A549 (cell line): ENCODE results near the gene HPCAL1. TPM values are rescaled to one million over a fixed set of nuclear protein-coding genes. Genes with fewer than 3 reads are reported as not detected.

ENCODE experiments used
- ATAC-seq, 2 experiments: fragments of 200-7000 bp in 1 of 2; fragments of >200 bp in 1 of 2; cut with Nextera tagmentation in 1 of 2; cut with Tn5 transposase in 1 of 2; 3 replicates each; pipeline versions ENCODE4 v1.8.0 to v1.9.1; 2018 to 2020; ENCODE audit warnings: mild to moderate bottlenecking in 1 of 2, moderate library complexity in 1 of 2
- CTCF ChIA-PET: fragments of 300-600 bp; sonication (Branson Sonifier 250); formaldehyde crosslinking; extraction: SDS; loops from one replicate; lab custom pipeline; 2021; ENCODE audit warnings: antibody characterized with exemption, inconsistent platforms; lab: Yijun Ruan, JAX
- POLR2A ChIA-PET: fragments of 350-600 bp; formaldehyde crosslinking; extraction: SDS; loops from one replicate; lab custom pipeline; 2021; ENCODE audit warnings: antibody characterized with exemption, inconsistent platforms; lab: Yijun Ruan, JAX
- DNase-seq, 2 experiments: peaks; one replicate each; pipeline versions ENCODE4 v3.0.0 to v3.0.0-alpha.2; 2011 to 2016; ENCODE audit warnings: low read depth in 1 of 2, low spot score in 1 of 2
- FAIRE-seq: peaks from 2 replicates; lab custom pipeline; 2011; peaks lifted over from hg19 to GRCh38; lab: Jason Lieb, UNC
- H3K27ac ChIP-seq, 2 experiments: fragments of >200 bp; sonication (Bioruptor Twin); formaldehyde crosslinking; 3 replicates each; pipeline ENCODE4 v1.5.1; 2016 to 2017
- H3K4me1 ChIP-seq: fragments of >200 bp; sonication (Bioruptor Twin); formaldehyde crosslinking; 3 replicates; pipeline ENCODE4 v1.6.1; 2016
- H3K4me2 ChIP-seq: fragments of >200 bp; sonication (Bioruptor Twin); formaldehyde crosslinking; 3 replicates; pipeline ENCODE4 v1.6.1; 2016
- H3K4me3 ChIP-seq: fragments of >200 bp; sonication (Bioruptor Twin); formaldehyde crosslinking; 3 replicates; pipeline ENCODE4 v1.5.1; 2016
- H3K9me3 ChIP-seq: fragments of >200 bp; sonication (Bioruptor Twin); formaldehyde crosslinking; 3 replicates; pipeline ENCODE4 v1.6.1; 2016
- ATOH8 ChIP-seq: fragments of 250-450 bp; sonication (Bioruptor Pico); IDR thresholded peaks from 2 replicates; pipeline ENCODE4 v1.5.0; 2020; ENCODE audit warnings: low read depth, mild to moderate bottlenecking, moderate library complexity
- BHLHE40 ChIP-seq: IDR thresholded peaks from 2 replicates; pipeline ENCODE4 v1.6.1; 2012; ENCODE audit warnings: low read depth, low read length, inconsistent platforms
- CBX2 ChIP-seq: fragments of 200-600 bp; sonication (generic); IDR thresholded peaks from 2 replicates; pipeline ENCODE4 v1.6.1; 2016; ENCODE audit warnings: low read depth, mild to moderate bottlenecking, borderline replicate concordance
- CEBPB ChIP-seq, 2 experiments: fragments of >200 bp in 1 of 2; sonication (Bioruptor Twin) in 1 of 2; formaldehyde crosslinking in 1 of 2; IDR thresholded peaks; 2 replicates each; pipeline ENCODE4 v1.6.1; 2012 to 2016
- CHD4 ChIP-seq: fragments of 200-600 bp; sonication (generic); IDR thresholded peaks from 2 replicates; pipeline ENCODE4 v1.6.1; 2016; ENCODE audit warnings: antibody characterized with exemption, mild to moderate bottlenecking, borderline replicate concordance
- EHF ChIP-seq: fragments of 250-450 bp; sonication (Bioruptor Pico); IDR thresholded peaks from 2 replicates; pipeline ENCODE4 v1.5.0; 2020; ENCODE audit warnings: mild to moderate bottlenecking
- FOSB ChIP-seq: fragments of 250-450 bp; sonication (Bioruptor Pico); IDR thresholded peaks from 2 replicates; pipeline ENCODE4 v1.5.0; 2020; ENCODE audit warnings: mild to moderate bottlenecking, moderate library complexity
- HDAC2 ChIP-seq: fragments of 200-600 bp; sonication (generic); IDR thresholded peaks from 2 replicates; pipeline ENCODE4 v1.6.1; 2016
- HOXA7 ChIP-seq: fragments of 250-450 bp; sonication (Bioruptor Pico); IDR thresholded peaks from 2 replicates; pipeline ENCODE4 v1.5.0; 2020; ENCODE audit warnings: mild to moderate bottlenecking, moderate library complexity
- KDM1A ChIP-seq: fragments of 200-600 bp; sonication (generic); IDR thresholded peaks from 2 replicates; pipeline ENCODE4 v1.6.1; 2016; ENCODE audit warnings: low read depth, mild to moderate bottlenecking
- NPAS2 ChIP-seq: fragments of 250-450 bp; sonication (Bioruptor Pico); IDR thresholded peaks from 2 replicates; pipeline ENCODE4 v1.8.0; 2022; ENCODE audit warnings: mild to moderate bottlenecking, moderate library complexity, borderline replicate concordance
- NR3C1 ChIP-seq: fragments of >200 bp; sonication (Bioruptor Twin); formaldehyde crosslinking; IDR thresholded peaks from 3 replicates; pipeline ENCODE4 v1.6.1; 2017
- PBX3 ChIP-seq: IDR thresholded peaks from 2 replicates; pipeline ENCODE4 v1.6.1; 2012
- POLR2AphosphoS2 ChIP-seq: conservative IDR thresholded peaks from 2 replicates; pipeline ENCODE4 v1.6.1; 2012; ENCODE audit warnings: low read length, improper control_type of control experiment, inconsistent platforms
- REST ChIP-seq: fragments of 200-600 bp; sonication (generic); IDR thresholded peaks from 2 replicates; pipeline ENCODE4 v1.6.1; 2016; ENCODE audit warnings: antibody characterized with exemption, mild to moderate bottlenecking, moderate library complexity
- RFX5 ChIP-seq: fragments of 450-650 bp; IDR thresholded peaks from 2 replicates; pipeline ENCODE4 v1.7.1; 2014; ENCODE audit warnings: antibody characterized with exemption, mild to moderate bottlenecking, moderate library complexity
- RNF2 ChIP-seq: fragments of 200-600 bp; sonication (generic); IDR thresholded peaks from 2 replicates; pipeline ENCODE4 v1.6.1; 2016; ENCODE audit warnings: low read depth, mild to moderate bottlenecking, antibody characterized with exemption, moderate library complexity, borderline replicate concordance
- TFCP2L1 ChIP-seq: fragments of 250-450 bp; sonication (Bioruptor Pico); IDR thresholded peaks from 2 replicates; pipeline ENCODE4 v1.5.0; 2021; ENCODE audit warnings: mild to moderate bottlenecking
- ZC3H11A ChIP-seq: fragments of 450-650 bp; IDR thresholded peaks from 2 replicates; pipeline ENCODE4 v1.6.1; 2014; ENCODE audit warnings: antibody characterized with exemption, mild to moderate bottlenecking
- ZFP36 ChIP-seq: fragments of 450-650 bp; IDR thresholded peaks from 2 replicates; pipeline ENCODE4 v1.6.1; 2014; ENCODE audit warnings: borderline replicate concordance; ENCODE audit not compliant: partially characterized antibody
- ZSCAN20 ChIP-seq: fragments of 250-450 bp; sonication (Bioruptor Pico); IDR thresholded peaks from 2 replicates; pipeline ENCODE4 v1.8.0; 2022; ENCODE audit warnings: mild to moderate bottlenecking, moderate library complexity
- WGBS: methylation state at CpG from one replicate; pipeline ENCODE4 v1.1.6; 2017; ENCODE audit errors: missing lambda C conversion rate; 5-methylcytosine and 5-hydroxymethylcytosine counted together
- polyA plus RNA-seq, 4 experiments: library from polyadenylated mRNA; depleted of rRNA in 3 of 4; stranded (reverse); fragments of >200 nt; fragmentation: RNase III in 1 of 4; extraction: RNeasy Plus Mini Kit Qiagen cat#74134 plus additional on column Dnase treatment in 1 of 4; gene quantifications; 2 replicates in 3 of 4; 3 replicates in 1 of 4; pipeline ENCODE4 v1.2.3, GENCODE V29; 2011 to 2017
- TF ChIP-seq, protein P1 (sequence below): fragments of >200 bp; sonication (Bioruptor Twin); formaldehyde crosslinking; IDR thresholded peaks from 3 replicates; pipeline ENCODE4 v1.5.1; 2016
- TF ChIP-seq, protein P2 (sequence below): IDR thresholded peaks from 2 replicates; pipeline ENCODE4 v1.6.1; 2012; ENCODE audit warnings: low read depth, borderline replicate concordance
- TF ChIP-seq, protein P3 (sequence below): fragments of 450-650 bp; IDR thresholded peaks from 2 replicates; pipeline ENCODE4 v1.6.1; 2014; ENCODE audit warnings: antibody characterized with exemption

Gene HPCAL1
- polyA plus RNA-seq, 2 of the 4 experiments (the other 2 are of a cell fraction) = 44.4 to 66.4 TPM

GRCh38 chr2:10419553-10420257 is 117.0 kb downstream of the HPCAL1 start:
- no peak for TF ChIP-seq RFX5
- no peak for TF ChIP-seq REST
- TF ChIP-seq CBX2 = no peak
- no peak for TF ChIP-seq NPAS2
- TF ChIP-seq, protein P1, sequence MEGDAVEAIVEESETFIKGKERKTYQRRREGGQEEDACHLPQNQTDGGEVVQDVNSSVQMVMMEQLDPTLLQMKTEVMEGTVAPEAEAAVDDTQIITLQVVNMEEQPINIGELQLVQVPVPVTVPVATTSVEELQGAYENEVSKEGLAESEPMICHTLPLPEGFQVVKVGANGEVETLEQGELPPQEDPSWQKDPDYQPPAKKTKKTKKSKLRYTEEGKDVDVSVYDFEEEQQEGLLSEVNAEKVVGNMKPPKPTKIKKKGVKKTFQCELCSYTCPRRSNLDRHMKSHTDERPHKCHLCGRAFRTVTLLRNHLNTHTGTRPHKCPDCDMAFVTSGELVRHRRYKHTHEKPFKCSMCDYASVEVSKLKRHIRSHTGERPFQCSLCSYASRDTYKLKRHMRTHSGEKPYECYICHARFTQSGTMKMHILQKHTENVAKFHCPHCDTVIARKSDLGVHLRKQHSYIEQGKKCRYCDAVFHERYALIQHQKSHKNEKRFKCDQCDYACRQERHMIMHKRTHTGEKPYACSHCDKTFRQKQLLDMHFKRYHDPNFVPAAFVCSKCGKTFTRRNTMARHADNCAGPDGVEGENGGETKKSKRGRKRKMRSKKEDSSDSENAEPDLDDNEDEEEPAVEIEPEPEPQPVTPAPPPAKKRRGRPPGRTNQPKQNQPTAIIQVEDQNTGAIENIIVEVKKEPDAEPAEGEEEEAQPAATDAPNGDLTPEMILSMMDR = no peak
- TF ChIP-seq CHD4 = no peak
- no peak for TF ChIP-seq HOXA7 (CRISPR knock-in tag)
- no peak for TF ChIP-seq FOSB (CRISPR knock-in tag)
- TF ChIP-seq TFCP2L1 (CRISPR knock-in tag) = no peak
- no peak for TF ChIP-seq PBX3
- no peak for TF ChIP-seq BHLHE40
- no peak for TF ChIP-seq KDM1A
- TF ChIP-seq NR3C1 = no peak
- no peak for TF ChIP-seq ZFP36
- no peak for TF ChIP-seq EHF (CRISPR knock-in tag)
- TF ChIP-seq, protein P2, sequence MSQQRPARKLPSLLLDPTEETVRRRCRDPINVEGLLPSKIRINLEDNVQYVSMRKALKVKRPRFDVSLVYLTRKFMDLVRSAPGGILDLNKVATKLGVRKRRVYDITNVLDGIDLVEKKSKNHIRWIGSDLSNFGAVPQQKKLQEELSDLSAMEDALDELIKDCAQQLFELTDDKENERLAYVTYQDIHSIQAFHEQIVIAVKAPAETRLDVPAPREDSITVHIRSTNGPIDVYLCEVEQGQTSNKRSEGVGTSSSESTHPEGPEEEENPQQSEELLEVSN = no peak
- ChIA-PET CTCF (interaction anchor here (0.9 to 25.7 kb wide), 6 partner anchors 10 to 347 kb away, joined by 3 to 374 read pairs (median 55); partner anchors contain the start of gene RRM2), POLR2A (interaction anchor here (0.6 kb wide), 1 partner anchor 290 kb away, joined by 6 read pairs; no protein-coding TSS in a partner anchor)
- DNase-seq (no peak), FAIRE-seq (no peak), ATAC-seq (no peak)
- Histone ChIP-seq H3K4me3 (no peak overlapping the region), H3K27ac (no peak overlapping the region), H3K4me1 (peaks cover 5% of the 10 kb centered on the region; the same call in 1 of the 3 replicates), H3K4me2 (no peak overlapping the region), H3K9me3 (no peaks in the 10 kb centered on the region)
- WGBS = 98% methylated on average over 51 of the region's 54 CpGs

DNA sequence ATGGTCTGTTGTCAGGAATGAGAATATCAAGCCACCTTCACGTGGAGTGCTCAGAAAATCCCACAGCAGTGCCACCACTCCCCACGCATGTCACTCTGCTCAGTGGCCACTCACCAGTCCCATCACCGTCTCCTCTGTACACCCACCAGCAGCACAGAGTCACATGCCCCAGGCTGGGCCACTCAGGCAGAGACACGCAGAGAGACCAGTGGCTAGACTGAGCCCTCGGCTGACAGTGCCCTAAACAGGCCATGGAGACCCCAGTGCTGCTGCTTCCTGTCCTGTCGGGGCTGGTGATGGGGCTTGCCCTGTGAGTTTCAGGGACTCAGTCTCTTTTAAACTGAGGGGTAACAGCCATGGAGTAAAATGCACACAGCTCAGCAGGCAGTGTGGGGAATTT is 119.5 kb downstream of the HPCAL1 start:
- FAIRE-seq (no peak), DNase-seq (no peak), ATAC-seq (no peak)
- Histone ChIP-seq H3K9me3 (no peaks in the 10 kb centered on the region), H3K27ac (no peak overlapping the region), H3K4me3 (no peak overlapping the region), H3K4me1 (peaks cover 5% of the 10 kb centered on the region; the same call in 1 of the 3 replicates), H3K4me2 (no peak overlapping the region)
- WGBS = 96% methylated on average over 6 of the region's 6 CpGs
- ChIA-PET POLR2A (no interaction called here), CTCF (interaction anchor here (4.7 to 25.7 kb wide), 4 partner anchors 11 to 293 kb away, joined by 19 to 374 read pairs (median 102); partner anchors contain the start of gene RRM2)
- no peak for TF ChIP-seq CHD4
- no peak for TF ChIP-seq HDAC2
- no peak for TF ChIP-seq CEBPB (IDR thresholded peaks at IDR 0.05)
- TF ChIP-seq ATOH8 (CRISPR knock-in tag) = no peak
- no peak for TF ChIP-seq ZC3H11A
- no peak for TF ChIP-seq ZSCAN20
- TF ChIP-seq, protein P3, sequence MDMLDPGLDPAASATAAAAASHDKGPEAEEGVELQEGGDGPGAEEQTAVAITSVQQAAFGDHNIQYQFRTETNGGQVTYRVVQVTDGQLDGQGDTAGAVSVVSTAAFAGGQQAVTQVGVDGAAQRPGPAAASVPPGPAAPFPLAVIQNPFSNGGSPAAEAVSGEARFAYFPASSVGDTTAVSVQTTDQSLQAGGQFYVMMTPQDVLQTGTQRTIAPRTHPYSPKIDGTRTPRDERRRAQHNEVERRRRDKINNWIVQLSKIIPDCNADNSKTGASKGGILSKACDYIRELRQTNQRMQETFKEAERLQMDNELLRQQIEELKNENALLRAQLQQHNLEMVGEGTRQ = no peak
- TF ChIP-seq KDM1A = no peak
- TF ChIP-seq RNF2 = no peak
- TF ChIP-seq POLR2AphosphoS2 = no peak
